Rectal smooth muscle tissue (tissue), 1 donor: ENCODE results near the gene CCDC126.
"Not testable (repeated sequence)": the region's sequence is repeated elsewhere in the genome, so short reads cannot be mapped to it uniquely, and the experiment has no call there.

Experiments
- H3K27ac ChIP-seq: one replicate; pipeline ENCODE4 v1.7.0; 2013; ENCODE audit warnings: low read depth, low read length, inconsistent platforms
- H3K27me3 ChIP-seq: one replicate; pipeline ENCODE4 v1.7.0; 2013; ENCODE audit warnings: low read length; ENCODE audit not compliant: control insufficient read depth, insufficient read depth
- H3K36me3 ChIP-seq: one replicate; pipeline ENCODE4 v1.7.0; 2013; ENCODE audit warnings: low read length; ENCODE audit not compliant: control insufficient read depth, insufficient read depth
- H3K4me1 ChIP-seq: one replicate; pipeline ENCODE4 v1.7.0; 2013; ENCODE audit warnings: low read length; ENCODE audit not compliant: control insufficient read depth, insufficient read depth
- H3K4me3 ChIP-seq: one replicate; pipeline ENCODE4 v1.7.0; 2013; ENCODE audit warnings: low read length
- H3K9ac ChIP-seq: one replicate; pipeline ENCODE4 v1.7.0; 2013; ENCODE audit warnings: low read length

CCDC126 gene

GRCh38 chr7:23653942-23654341 is 56.8 kb downstream of the CCDC126 start:
- Histone ChIP-seq H3K36me3 (no peaks in the 10 kb centered on the region), H3K9ac (no peak overlapping the region), H3K27ac (no peak overlapping the region), H3K4me1 (no peaks in the 10 kb centered on the region), H3K4me3 (no peak overlapping the region), H3K27me3 (no peaks in the 10 kb centered on the region)

GRCh38 chr7:23654508-23654907 is 57.3 kb downstream of the CCDC126 start:
- H3K4me1 ChIP-seq = no peaks in the 10 kb centered on the region
- H3K36me3 ChIP-seq = no peaks in the 10 kb centered on the region
- H3K9ac ChIP-seq = no peak overlapping the region
- no peaks in the 10 kb centered on the region for H3K27me3 ChIP-seq
- no peak overlapping the region for H3K4me3 ChIP-seq
- H3K27ac ChIP-seq = no peak overlapping the region

GRCh38 chr7:23655433-23655832 is 58.3 kb downstream of the CCDC126 start:
- H3K27me3 ChIP-seq = no peaks in the 10 kb centered on the region
- no peak overlapping the region for H3K4me3 ChIP-seq
- no peaks in the 10 kb centered on the region for H3K4me1 ChIP-seq
- no peaks in the 10 kb centered on the region for H3K36me3 ChIP-seq
- no peak overlapping the region for H3K27ac ChIP-seq
- H3K9ac ChIP-seq = no peak overlapping the region

GRCh38 chr7:23658831-23659427 is 61.7 kb downstream of the CCDC126 start:
- no peak overlapping the region for H3K9ac ChIP-seq
- no peaks in the 10 kb centered on the region for H3K27me3 ChIP-seq
- H3K4me1 ChIP-seq = no peaks in the 10 kb centered on the region
- no peak overlapping the region for H3K27ac ChIP-seq
- no peaks in the 10 kb centered on the region for H3K36me3 ChIP-seq
- H3K4me3 ChIP-seq = no peak overlapping the region

GRCh38 chr7:23661385-23661784 is 64.2 kb downstream of the CCDC126 start:
- no peak overlapping the region for H3K4me3 ChIP-seq
- no peaks in the 10 kb centered on the region for H3K36me3 ChIP-seq
- H3K9ac ChIP-seq = no peak overlapping the region
- no peaks in the 10 kb centered on the region for H3K27me3 ChIP-seq
- no peaks in the 10 kb centered on the region for H3K4me1 ChIP-seq
- H3K27ac ChIP-seq = no peak overlapping the region

GRCh38 chr7:23662124-23662983 is 65.2 kb downstream of the CCDC126 start:
- no peak overlapping the region for H3K4me3 ChIP-seq
- no peak overlapping the region for H3K27ac ChIP-seq
- no peaks in the 10 kb centered on the region for H3K27me3 ChIP-seq
- H3K9ac ChIP-seq = no peak overlapping the region
- H3K36me3 ChIP-seq = no peaks in the 10 kb centered on the region
- H3K4me1 ChIP-seq = no peaks in the 10 kb centered on the region

- H3K27ac ChIP-seq = no peak overlapping the region
- H3K36me3 ChIP-seq = no peaks in the 10 kb centered on the region
- H3K27me3 ChIP-seq = no peaks in the 10 kb centered on the region
- H3K9ac ChIP-seq = no peak overlapping the region
- no peaks in the 10 kb centered on the region for H3K4me1 ChIP-seq
- H3K4me3 ChIP-seq = no peak overlapping the region
Observed at GRCh38 chr7:23662984-23663313, 65.8 kb downstream of the CCDC126 start.

GRCh38 chr7:23664122-23664521 is 66.9 kb downstream of the CCDC126 start:
- Histone ChIP-seq H3K27ac (no peak overlapping the region), H3K36me3 (no peaks in the 10 kb centered on the region), H3K9ac (no peak overlapping the region), H3K4me3 (no peak overlapping the region), H3K27me3 (no peaks in the 10 kb centered on the region), H3K4me1 (no peaks in the 10 kb centered on the region)

- Histone ChIP-seq H3K9ac (no peak overlapping the region), H3K27me3 (no peaks in the 10 kb centered on the region), H3K36me3 (no peaks in the 10 kb centered on the region), H3K4me3 (no peak overlapping the region), H3K27ac (no peak overlapping the region), H3K4me1 (no peaks in the 10 kb centered on the region)
Observed at GRCh38 chr7:23672033-23672432, 74.9 kb downstream of the CCDC126 start.

GRCh38 chr7:23679898-23680413 is 82.8 kb downstream of the CCDC126 start, which contains the start of gene FAM221A:
Gene FAM221A, plus strand, starts transcription at chr7:23680199. Its CDS starts 20 bp downstream, at chr7:23680219.
- Histone ChIP-seq H3K36me3 (no peaks in the 10 kb centered on the region), H3K4me1 (peaks cover 4% of the 10 kb centered on the region), H3K27ac (peak within 1 kb of the TSS; percentile 66), H3K9ac (peak within 1 kb of the TSS; percentile 56), H3K27me3 (no peaks in the 10 kb centered on the region), H3K4me3 (peak within 1 kb of the TSS; percentile 96)

GRCh38 chr7:23680414-23681405 is 83.5 kb downstream of the CCDC126 start:
- Histone ChIP-seq H3K27ac (peak overlapping the region; percentile 66), H3K4me3 (peak overlapping the region; percentile 96), H3K9ac (peak overlapping the region; percentile 56), H3K4me1 (peaks cover 4% of the 10 kb centered on the region), H3K27me3 (no peaks in the 10 kb centered on the region), H3K36me3 (no peaks in the 10 kb centered on the region)

- not testable (repeated sequence) for H3K4me1 ChIP-seq, H3K27me3 ChIP-seq, H3K9ac ChIP-seq, H3K4me3 ChIP-seq, H3K36me3 ChIP-seq, H3K27ac ChIP-seq
Observed at GRCh38 chr7:23684041-23684440, 86.9 kb downstream of the CCDC126 start.
